Spleen (tissue), 11 donors: Measurements from ENCODE around the gene PDE4D. TPM values are rescaled to one million over a fixed set of nuclear protein-coding genes. Genes with fewer than 3 reads are reported as not detected.
A peak's percentile ranks its signal among the peaks of the same experiment; 100 is the strongest.

Experiments used
- DNase-seq: peaks from one replicate; pipeline ENCODE4 v3.0.0-alpha.2; 2020
- H3K27ac ChIP-seq, 8 donors: fragments of 200-600 bp; sonication (generic) in 7 of 8; 1 replicate in 4 of 8; 2 replicates in 4 of 8; pipeline versions ENCODE4 v1.5.0 to v1.8.0; 2016 to 2021; ENCODE audit warnings: inconsistent platforms in 4 of 8, mild to moderate bottlenecking in 4 of 8, moderate library complexity in 1 of 8
- H3K27me3 ChIP-seq, 7 donors: fragments of 200-600 bp; sonication (generic) in 6 of 7; replicated peaks in 1 of 7; 1 replicate in 4 of 7; 2 replicates in 3 of 7; pipeline versions ENCODE4 v1.5.0 to v1.8.0; 2016 to 2021; ENCODE audit warnings: inconsistent platforms in 3 of 7, mild to moderate bottlenecking in 1 of 7
- H3K36me3 ChIP-seq, 6 donors: fragments of 200-600 bp; sonication (generic) in 5 of 6; 1 replicate in 4 of 6; 2 replicates in 2 of 6; pipeline versions ENCODE4 v1.5.0 to v1.8.0; 2016 to 2021; ENCODE audit warnings: inconsistent platforms in 2 of 6
- H3K4me1 ChIP-seq, 6 donors: fragments of 200-600 bp; sonication (generic) in 5 of 6; 1 replicate in 3 of 6; 2 replicates in 3 of 6; pipeline versions ENCODE4 v1.5.0 to v1.8.0; 2016 to 2021; ENCODE audit warnings: inconsistent platforms in 3 of 6
- H3K4me3 ChIP-seq, 8 donors: fragments of 200-600 bp; sonication (generic) in 7 of 8; 1 replicate in 4 of 8; 2 replicates in 4 of 8; pipeline versions ENCODE4 v1.5.0 to v1.8.0; 2016 to 2021; ENCODE audit warnings: inconsistent platforms in 4 of 8, mild to moderate bottlenecking in 4 of 8, moderate library complexity in 2 of 8
- H3K9me3 ChIP-seq, 8 donors: fragments of 200-600 bp; sonication (generic) in 7 of 8; 1 replicate in 4 of 8; 2 replicates in 4 of 8; pipeline versions ENCODE4 v1.5.0 to v1.8.0; 2016 to 2021; ENCODE audit warnings: inconsistent platforms in 4 of 8
- POLR2A ChIP-seq, 3 donors: fragments of 450-650 bp; IDR thresholded peaks; one replicate each; pipeline ENCODE4 v1.5.1; 2017; ENCODE audit warnings: antibody characterized with exemption in 3 of 3, mild to moderate bottlenecking in 1 of 3
- POLR2AphosphoS5 ChIP-seq, 3 donors: sonication (generic); formaldehyde crosslinking; IDR thresholded peaks; one replicate each; pipeline ENCODE4 v1.5.1; 2017; ENCODE audit warnings: antibody characterized with exemption in 3 of 3
- WGBS, 5 donors: extraction: QIAGEN DNeasy Blood & Tissue Kit in 3 of 5; methylation state at CpG; one replicate each; pipeline versions ENCODE4 v1.1.5 to v1.1.7; 2013 to 2018; 5-methylcytosine and 5-hydroxymethylcytosine counted together
- intact Hi-C: fragments of 100-400 bp; cut with DNase I; formaldehyde crosslinking; loops from one replicate; pipeline ENCODE4 v1.15.0; 2023; ENCODE audit warnings: low total_unique reads
- polyA plus RNA-seq, 3 donors: library from polyadenylated mRNA; stranded (reverse); fragments of 200-250 nt; gene quantifications; one replicate each; pipeline ENCODE4 v1.2.1, GENCODE V29; 2013
- total RNA-seq, 7 donors: library from RNA; depleted of rRNA in 3 of 7; stranded (reverse); fragments of >200 nt in 3 of 7; fragmentation: NEBNext Ultra II Directional in 4 of 7; extraction: Animal tissue kit (Norgen Biotek cat#: 25700) in 4 of 7; gene quantifications; one replicate each; pipeline versions ENCODE4 v1.1.0 to v1.2.1, GENCODE V29; 2016 to 2021
- TF ChIP-seq, protein P1 (sequence below), 11 experiments: fragments of 200-600 bp in 7 of 11; fragments of 450-650 bp in 4 of 11; sonication (generic) in 4 of 11; IDR thresholded peaks in 8 of 11; conservative IDR thresholded peaks in 3 of 11; 1 replicate in 7 of 11; 2 replicates in 4 of 11; pipeline versions ENCODE4 v1.4.0 to v1.8.0; 2016 to 2021; ENCODE audit warnings: antibody characterized with exemption in 11 of 11, inconsistent platforms in 4 of 11, mild to moderate bottlenecking in 1 of 11
- donor health status: healthy with polysubstance abuse.
- donor health status: DM: no; HTN: no; CAD: no; lungs with moderate emphysema.
- donor health status: DM: no; HTN: no; CAD: no.
- donor health status: Bipolar disorder and iron deficiency.
- donor health status: healthy.
- donor health status: DM: no; HTN: no; CAD: no.
- donor health status: DM: yes; HTN: yes; CAD: no.

Gene PDE4D
- total and polyA plus RNA-seq, 10 donors = 0.88 to 51.8 (median 18.2) TPM

DNA sequence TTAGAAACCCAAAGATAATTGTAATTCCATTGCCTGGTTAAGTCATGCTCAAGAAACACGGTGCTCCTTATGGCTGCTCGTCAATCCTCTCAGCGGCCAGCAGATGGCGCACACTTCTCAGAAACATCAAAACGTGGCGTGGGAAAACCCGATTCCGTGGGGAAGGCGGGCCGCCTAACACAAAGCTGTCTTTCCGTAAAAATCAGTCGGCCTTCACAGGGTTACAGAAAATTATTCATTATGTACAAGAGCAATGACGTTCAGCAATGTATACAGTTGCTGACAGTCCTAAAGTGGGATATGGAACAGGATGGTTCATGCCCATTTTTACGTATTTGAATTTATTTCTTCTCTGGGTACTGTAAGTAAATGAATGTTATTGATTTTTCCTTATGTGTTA is 83.5 kb downstream of the PDE4D start:
- Histone ChIP-seq H3K27ac (no peak overlapping the region), H3K4me1 (peaks cover 0 to 8% (median 5%) of the 10 kb centered on the region in 6 donors), H3K27me3 (peaks cover 0 to 5% (median 0%) of the 10 kb centered on the region in 7 donors), H3K9me3 (no peaks in the 10 kb centered on the region), H3K4me3 (peak overlapping the region in 1 of 8 donors; percentile 7), H3K36me3 (no peaks in the 10 kb centered on the region)
- peak; percentile 86 for DNase-seq
- TF ChIP-seq, protein P1, sequence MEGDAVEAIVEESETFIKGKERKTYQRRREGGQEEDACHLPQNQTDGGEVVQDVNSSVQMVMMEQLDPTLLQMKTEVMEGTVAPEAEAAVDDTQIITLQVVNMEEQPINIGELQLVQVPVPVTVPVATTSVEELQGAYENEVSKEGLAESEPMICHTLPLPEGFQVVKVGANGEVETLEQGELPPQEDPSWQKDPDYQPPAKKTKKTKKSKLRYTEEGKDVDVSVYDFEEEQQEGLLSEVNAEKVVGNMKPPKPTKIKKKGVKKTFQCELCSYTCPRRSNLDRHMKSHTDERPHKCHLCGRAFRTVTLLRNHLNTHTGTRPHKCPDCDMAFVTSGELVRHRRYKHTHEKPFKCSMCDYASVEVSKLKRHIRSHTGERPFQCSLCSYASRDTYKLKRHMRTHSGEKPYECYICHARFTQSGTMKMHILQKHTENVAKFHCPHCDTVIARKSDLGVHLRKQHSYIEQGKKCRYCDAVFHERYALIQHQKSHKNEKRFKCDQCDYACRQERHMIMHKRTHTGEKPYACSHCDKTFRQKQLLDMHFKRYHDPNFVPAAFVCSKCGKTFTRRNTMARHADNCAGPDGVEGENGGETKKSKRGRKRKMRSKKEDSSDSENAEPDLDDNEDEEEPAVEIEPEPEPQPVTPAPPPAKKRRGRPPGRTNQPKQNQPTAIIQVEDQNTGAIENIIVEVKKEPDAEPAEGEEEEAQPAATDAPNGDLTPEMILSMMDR (IDR thresholded peaks at IDR 0.05 in 8 of 11, conservative IDR thresholded peaks at IDR 0.05 in 3 of 11) = peak; percentile 55 to 94 (median 85)
- no peak for TF ChIP-seq POLR2A (IDR thresholded peaks at IDR 0.05)
- no peak for TF ChIP-seq POLR2AphosphoS5 (IDR thresholded peaks at IDR 0.05)
- WGBS, 5 donors = 5 to 6% (median 5%) methylated on average over 14 of the region's 14 CpGs
- intact Hi-C loops = loop anchor here (5.0 to 10.0 kb wide), 3 partner anchors 485 to 862 kb away; no protein-coding TSS in a partner anchor

DNA sequence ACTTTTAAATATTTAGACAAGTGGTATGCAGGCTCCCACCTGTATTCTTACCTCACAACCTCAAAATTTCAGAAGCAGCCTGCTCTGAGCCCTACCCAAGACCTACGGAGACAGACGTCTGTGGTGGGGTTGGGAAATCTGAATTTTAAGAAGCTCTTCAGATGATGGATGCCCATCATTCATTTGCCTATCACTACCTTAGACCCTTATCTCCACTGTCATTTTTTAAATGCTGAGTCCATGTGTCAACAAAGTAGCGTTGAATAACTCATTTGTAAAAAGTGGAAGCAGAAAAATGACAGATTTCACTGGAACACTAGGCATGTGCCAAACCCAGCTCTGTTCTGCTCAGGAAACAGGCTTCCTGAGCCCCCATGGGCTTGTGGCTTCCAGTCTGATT is 85.7 kb downstream of the PDE4D start:
- H3K4me3 ChIP-seq = no peak overlapping the region
- peaks cover 0 to 8% (median 5%) of the 10 kb centered on the region in 6 donors for H3K4me1 ChIP-seq
- no peaks in the 10 kb centered on the region for H3K36me3 ChIP-seq
- no peaks in the 10 kb centered on the region for H3K9me3 ChIP-seq
- no peak for DNase-seq
- H3K27me3 ChIP-seq = peaks cover 0 to 5% (median 0%) of the 10 kb centered on the region in 7 donors
- intact Hi-C loops = no loop called here
- H3K27ac ChIP-seq = no peak overlapping the region
- WGBS, 5 donors = 55 to 86% (median 72%) methylated on average over 3 of the region's 3 CpGs
- TF ChIP-seq, protein P1 (IDR thresholded peaks at IDR 0.05 in 8 of 11, conservative IDR thresholded peaks at IDR 0.05 in 3 of 11) = no peak
- TF ChIP-seq POLR2A (IDR thresholded peaks at IDR 0.05) = no peak
- no peak for TF ChIP-seq POLR2AphosphoS5 (IDR thresholded peaks at IDR 0.05)

DNA sequence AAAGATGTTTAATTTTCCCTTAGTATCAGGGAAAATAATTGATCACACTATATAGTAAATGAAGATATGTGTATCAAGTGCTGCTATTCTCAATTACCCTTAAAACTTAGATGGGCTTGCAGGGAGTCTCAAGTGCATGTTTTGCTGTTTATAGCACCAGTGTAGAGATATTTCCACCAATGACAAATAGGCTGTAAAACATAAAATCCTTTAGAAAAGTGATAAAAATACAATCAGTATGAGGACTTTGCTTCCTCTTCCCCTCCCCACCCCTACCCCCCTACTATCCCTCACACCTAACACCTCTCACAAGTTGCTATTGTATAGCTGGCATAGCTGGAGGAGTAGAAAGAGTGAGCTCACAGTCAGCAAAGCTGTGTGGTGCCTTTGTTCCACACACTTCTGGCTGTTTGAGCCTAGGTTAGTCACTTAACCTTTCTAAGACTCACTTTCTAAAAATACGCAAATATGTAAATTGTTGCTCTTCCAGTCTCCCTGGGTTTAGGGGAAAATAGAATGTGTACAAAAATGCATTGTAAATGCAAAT is 93.1 kb downstream of the PDE4D start:
- WGBS, 5 donors = 82 to 96% (median 90%) methylated on average over 1 of the region's 1 CpG
- intact Hi-C loops = loop anchor here (5.0 kb wide), 2 partner anchors 408 to 608 kb away; no protein-coding TSS in a partner anchor

More for the DNA sequence above, 93.1 kb downstream of the PDE4D start:
- H3K9me3 ChIP-seq = no peaks in the 10 kb centered on the region
- no peak overlapping the region for H3K4me3 ChIP-seq
- H3K36me3 ChIP-seq = no peaks in the 10 kb centered on the region
- H3K27ac ChIP-seq = no peak overlapping the region
- H3K4me1 ChIP-seq = peaks cover 13 to 29% (median 20%) of the 10 kb centered on the region in 6 donors
- no peaks in the 10 kb centered on the region for H3K27me3 ChIP-seq
- DNase-seq = no peak
- TF ChIP-seq POLR2AphosphoS5 (IDR thresholded peaks at IDR 0.05) = no peak
- no peak for TF ChIP-seq POLR2A (IDR thresholded peaks at IDR 0.05)
- TF ChIP-seq, protein P1 (IDR thresholded peaks at IDR 0.05 in 8 of 11, conservative IDR thresholded peaks at IDR 0.05 in 3 of 11) = peak in 4 of 11 experiments; percentile 23 to 50 (median 37)
